Endometrium (tissue), 2 donors: ENCODE results near the gene SYTL3.
"Not testable (repeated sequence)": the region's sequence is repeated elsewhere in the genome, so short reads cannot be mapped to it uniquely, and the experiment has no call there.

Experiments used
- FAIRE-seq: peaks from 2 replicates; lab custom pipeline; 2012; peaks lifted over from hg19 to GRCh38; lab: Jason Lieb, UNC
- donor health status: control.
- donor health status: control.

The SYTL3 gene

DNA sequence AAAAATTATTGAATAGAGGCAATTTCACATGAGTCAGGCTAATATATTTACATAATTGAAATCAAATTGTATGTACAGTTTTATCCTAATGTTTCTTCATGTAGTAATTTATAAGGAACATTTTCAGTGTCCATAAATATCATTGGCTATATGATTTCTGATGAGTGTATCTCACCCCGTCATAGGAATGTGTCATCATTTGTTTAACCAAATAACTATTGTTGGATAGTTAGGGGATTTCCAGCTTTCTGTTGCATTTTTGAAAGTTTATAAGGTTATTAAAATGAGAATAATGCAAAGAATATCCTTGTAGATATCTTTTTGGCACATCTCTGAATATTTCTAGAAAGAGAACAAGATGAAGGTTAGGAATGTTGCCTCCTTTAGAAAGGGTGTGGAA is 39.0 kb downstream of the SYTL3 start:
- FAIRE-seq: no peak

GRCh38 chr6:158694913-158695312 is 45.1 kb downstream of the SYTL3 start:
- FAIRE-seq: no peak

GRCh38 chr6:158697811-158698210 is 48.0 kb downstream of the SYTL3 start:
- FAIRE-seq: no peak

- FAIRE-seq: no peak
These were observed 49.1 kb downstream of the SYTL3 start for GRCh38 chr6:158698931-158699330.

DNA sequence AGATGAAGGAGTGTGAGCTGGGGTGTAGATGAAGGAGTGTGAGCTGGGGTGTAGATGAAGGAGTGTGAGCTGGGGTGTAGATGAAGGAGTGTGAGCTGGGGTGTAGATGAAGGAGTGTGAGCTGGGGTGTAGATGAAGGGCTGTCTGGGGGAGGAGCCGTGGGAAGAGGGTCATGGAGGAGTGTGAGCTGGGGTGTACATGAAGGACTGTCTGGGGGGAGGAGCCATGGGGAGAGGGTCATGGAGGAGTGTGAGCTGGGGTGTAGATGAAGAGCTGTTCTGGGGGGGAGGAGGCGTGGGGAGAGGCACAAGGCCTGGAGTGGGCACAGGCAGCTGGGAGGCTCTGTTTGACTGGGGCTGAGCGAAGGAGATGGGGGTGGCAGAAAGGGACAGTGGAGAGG is 51.4 kb downstream of the SYTL3 start:
- FAIRE-seq: not testable (repeated sequence)

GRCh38 chr6:158703111-158703836 is 53.4 kb downstream of the SYTL3 start:
- FAIRE-seq: no peak

GRCh38 chr6:158703837-158704822 is 54.3 kb downstream of the SYTL3 start:
- no peak for FAIRE-seq

DNA sequence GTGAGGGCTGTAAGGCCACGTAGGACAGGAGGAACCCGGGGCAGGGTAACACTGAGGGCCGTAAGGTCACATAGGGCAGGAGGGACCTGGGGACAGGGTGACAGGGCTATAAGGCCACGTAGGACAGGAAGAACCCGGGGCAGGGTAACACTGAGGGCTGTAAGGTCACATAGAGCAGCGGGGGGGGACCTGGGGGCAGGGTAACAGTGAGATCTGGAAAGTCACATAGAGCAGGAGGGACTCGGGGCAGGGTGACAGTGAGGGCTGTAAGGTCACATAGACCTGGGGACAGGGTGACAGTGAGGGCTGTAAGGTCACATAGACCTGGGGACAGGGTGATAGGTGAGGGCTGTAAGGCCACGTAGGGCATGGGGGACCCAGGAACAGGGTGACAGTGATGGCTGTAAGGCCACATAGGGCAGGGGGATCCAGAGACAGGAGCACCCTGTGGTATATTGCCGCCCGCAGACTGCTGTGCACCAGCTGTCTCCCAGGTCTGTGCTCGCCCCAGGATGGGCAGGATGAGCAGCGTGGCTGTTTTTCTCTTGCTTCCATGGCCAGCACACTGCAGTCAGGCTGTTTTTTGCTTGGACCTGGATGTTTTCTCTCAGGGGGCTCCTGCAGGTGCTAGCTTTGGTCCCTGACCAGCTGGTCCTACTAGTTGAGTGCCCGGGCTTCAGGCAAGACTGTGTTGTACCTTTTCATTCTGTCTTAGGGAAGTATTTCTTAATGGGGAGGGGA is 55.7 kb downstream of the SYTL3 start:
- FAIRE-seq: no peak

GRCh38 chr6:158706369-158706982 is 56.6 kb downstream of the SYTL3 start:
- FAIRE-seq: no peak

- FAIRE-seq: no peak
These were observed 57.4 kb downstream of the SYTL3 start for GRCh38 chr6:158707120-158707820.

DNA sequence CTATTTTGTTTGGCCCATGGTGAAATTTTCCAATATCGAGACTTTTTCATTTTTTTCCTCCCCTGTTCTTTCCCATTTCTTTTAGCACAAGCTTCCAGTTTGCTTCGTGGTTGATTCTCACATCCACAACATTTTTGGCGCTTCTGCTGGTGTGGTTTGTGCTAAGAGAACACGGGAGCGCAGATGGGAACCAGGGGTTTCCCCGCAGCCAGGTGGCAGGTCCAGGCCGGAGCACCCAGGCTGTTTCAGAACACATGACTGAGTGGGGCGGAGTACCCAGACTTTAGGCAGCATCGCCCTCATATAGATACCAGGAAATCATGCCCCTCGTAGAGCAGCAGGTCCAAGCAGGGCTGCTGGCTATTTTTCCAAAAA is 58.0 kb downstream of the SYTL3 start:
- no peak for FAIRE-seq

DNA sequence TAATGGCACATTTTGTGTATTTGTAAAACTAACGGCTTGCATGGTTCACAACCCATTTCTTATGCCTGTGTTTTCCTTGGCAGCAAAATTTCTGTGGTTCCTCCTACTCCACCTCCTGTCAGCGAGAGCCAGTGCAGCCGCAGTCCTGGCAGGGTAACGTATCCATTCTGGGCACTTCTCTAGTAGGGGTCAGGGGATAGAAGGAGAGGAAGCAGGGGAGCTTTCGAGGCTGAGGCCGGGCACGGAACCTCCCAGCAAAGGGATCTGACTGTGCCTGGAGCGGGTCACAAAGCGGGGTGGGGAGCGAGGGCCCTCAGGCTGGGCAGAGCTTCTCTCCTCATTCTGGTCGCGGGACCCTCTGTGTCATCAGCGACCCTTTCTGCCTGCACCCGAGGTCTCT is 58.4 kb downstream of the SYTL3 start:
- FAIRE-seq: no peak

DNA sequence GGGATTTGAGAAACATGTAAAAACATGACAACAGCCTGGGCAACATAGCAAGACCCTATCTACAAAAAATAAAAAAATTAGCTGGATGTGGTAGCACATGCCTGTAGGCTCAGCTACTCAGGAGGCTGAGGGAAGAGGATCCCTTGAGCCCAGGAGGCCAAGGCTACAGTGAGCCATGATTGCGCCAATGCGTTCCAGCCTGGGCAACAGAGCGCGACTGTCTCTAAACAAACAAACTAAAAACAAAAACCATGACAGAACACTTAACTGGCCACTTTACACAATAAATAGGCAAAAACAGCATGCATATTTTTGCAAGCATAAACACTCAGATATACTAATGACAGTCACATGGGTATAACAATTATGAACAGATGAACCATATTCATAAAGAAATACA is 60.0 kb downstream of the SYTL3 start:
- no peak for FAIRE-seq

GRCh38 chr6:158711264-158711663 is 61.4 kb downstream of the SYTL3 start:
- no peak for FAIRE-seq

DNA sequence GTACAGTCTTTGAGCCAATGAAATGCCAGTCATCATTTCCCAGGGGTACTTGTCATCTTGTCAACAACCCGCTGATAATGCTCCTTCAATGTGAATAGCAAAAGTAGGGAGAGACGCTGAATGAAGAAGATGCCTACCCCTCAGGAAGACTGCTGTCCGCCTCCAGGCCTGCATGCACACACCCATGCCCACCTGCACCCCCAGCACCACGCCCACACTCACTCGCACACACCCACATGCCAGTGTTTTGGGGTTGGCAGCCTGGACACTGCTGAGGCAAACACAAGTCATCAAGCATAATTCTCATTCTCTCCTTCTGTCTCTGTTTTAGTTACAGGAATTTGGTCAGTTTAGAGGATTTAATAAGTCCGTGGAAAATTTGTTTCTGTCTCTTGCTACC is 63.6 kb downstream of the SYTL3 start:
- FAIRE-seq: no peak

- no peak for FAIRE-seq
These were observed 64.9 kb downstream of the SYTL3 start for GRCh38 chr6:158714706-158715105.

DNA sequence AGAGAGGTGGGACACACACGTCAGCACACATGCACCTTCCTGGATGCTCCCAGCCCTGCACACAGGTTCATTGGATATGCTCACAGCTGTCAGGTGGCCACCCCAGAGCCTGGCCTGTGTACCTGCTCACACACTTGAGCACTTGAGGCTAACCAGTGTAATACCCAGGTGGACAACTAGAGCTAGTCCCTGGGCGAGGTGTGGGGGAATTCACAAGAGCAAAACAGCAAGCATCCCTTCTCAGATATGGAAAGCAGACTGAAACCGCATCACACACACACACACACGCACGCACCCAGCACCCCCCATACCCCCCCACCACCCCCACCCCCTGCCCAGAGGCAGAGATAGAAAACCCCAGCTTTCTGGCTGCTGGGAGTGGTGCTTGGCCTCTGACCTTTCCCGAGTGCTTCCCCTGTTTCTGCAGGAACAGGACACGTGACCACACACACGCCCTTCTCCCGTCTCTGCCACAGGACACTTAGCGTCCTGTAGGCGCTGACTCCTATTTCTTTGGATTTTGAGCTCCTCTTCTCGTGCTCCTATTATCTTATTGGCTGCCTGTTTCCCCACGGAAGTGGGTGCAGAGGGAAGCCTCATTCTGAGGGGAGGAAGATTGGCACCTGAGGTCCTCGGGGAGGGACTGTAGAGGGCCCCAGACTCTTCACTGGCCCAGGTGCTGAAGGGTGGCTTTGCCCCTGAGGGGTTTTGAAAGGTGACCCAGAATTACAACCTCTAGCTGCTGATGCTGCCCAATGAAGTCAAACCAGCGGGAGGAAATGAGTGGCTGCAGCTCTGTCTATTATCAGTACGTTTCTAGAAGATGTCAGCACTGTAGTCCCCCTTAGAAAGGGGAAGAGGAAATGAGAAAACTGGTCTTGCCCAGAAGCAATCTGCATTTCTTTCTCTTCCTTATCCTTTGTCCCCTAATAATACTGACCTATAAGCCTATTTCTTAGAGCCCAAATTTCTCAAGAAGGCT is 65.8 kb downstream of the SYTL3 start:
- FAIRE-seq: no peak

DNA sequence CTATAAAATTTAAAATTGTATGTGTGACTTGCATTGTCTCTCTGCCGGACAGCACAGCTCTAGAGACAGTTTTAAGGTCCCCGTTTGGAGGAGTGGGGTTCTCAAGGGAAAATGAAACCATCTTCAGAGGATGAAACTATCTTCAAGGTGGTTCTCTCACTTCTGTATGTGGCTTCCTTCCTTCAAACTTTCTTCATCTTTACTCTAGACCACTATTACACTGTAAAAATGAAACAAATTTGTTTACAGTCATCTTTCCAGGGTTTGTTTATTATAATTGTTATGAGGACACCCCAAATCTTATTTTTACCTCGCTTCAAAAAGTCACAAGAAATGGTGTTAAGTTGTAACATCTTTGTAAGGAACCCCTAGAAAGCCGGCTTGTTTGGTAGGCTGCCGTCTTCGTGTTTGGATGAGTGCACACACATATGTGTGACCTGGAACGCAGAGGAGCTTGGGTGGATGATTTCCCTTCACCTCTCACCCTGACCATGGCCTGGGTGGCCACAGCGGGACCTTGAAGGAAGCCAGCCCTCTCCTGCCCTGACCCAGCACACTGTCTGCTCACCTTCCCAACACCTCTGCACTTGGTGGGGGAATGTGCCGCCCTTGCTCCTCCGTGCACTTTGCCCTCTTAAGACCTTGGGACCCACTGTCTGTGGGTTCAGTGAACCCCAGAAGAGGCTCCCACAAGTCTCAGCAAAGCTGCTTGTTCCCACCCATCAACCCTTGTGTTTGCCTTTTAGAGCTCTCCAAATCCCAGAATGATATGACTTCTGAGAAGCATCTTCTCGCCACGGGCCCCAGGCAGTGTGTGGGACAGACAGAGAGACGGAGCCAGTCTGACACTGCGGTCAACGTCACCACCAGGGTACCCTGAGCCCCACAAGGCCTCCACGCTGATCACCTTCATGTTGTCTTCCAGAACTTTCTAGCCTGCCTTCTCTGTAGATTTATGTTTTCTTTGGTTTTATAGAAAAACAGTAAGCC is 67.8 kb downstream of the SYTL3 start:
- FAIRE-seq: no peak

- no peak for FAIRE-seq
These were observed 68.7 kb downstream of the SYTL3 start for GRCh38 chr6:158718461-158719046.
